ENCODE results near the gene PPP1R3A.

The PPP1R3A gene

GRCh38 chr7:113891031-113891350 is 27.8 kb downstream of the PPP1R3A start:
- CTCF ChIA-PET = no interaction called here

GRCh38 chr7:113890331-113891030 is 28.3 kb downstream of the PPP1R3A start:
- ChIA-PET POLR2A (no interaction called here), CTCF (no interaction called here)
- no peak for TF ChIP-seq CTCF (IDR thresholded peaks at IDR 0.05; ENCODE audit: insufficient read depth, low read length, missing control alignments)
- DNase-seq (ENCODE audit: low read depth, low spot score) = no peak
- no peak overlapping the region for H3K4me3 ChIP-seq (ENCODE audit: low read depth, low read length)

More at GRCh38 chr7:113891031-113891350, 27.8 kb downstream of the PPP1R3A start:
- DNase-seq (ENCODE audit: low read depth, low spot score) = no peak
- no peak overlapping the region for H3K4me3 ChIP-seq (ENCODE audit: low read depth, low read length)
- POLR2A ChIA-PET = no interaction called here
- no peak for TF ChIP-seq CTCF (IDR thresholded peaks at IDR 0.05; ENCODE audit: insufficient read depth, low read length, missing control alignments)

- TF ChIP-seq CTCF (IDR thresholded peaks at IDR 0.05; ENCODE audit: insufficient read depth, low read length, missing control alignments) = no peak
- no peak overlapping the region for H3K4me3 ChIP-seq (ENCODE audit: low read depth, low read length)
- no peak for DNase-seq (ENCODE audit: low read depth, low spot score)
- POLR2A ChIA-PET = no interaction called here
- CTCF ChIA-PET = no interaction called here
Measured at GRCh38 chr7:113883096-113883495, 35.7 kb downstream of the PPP1R3A start.

- POLR2A ChIA-PET = no interaction called here
Measured at GRCh38 chr7:113880559-113880958, 38.2 kb downstream of the PPP1R3A start.

GRCh38 chr7:113878394-113878992 is 40.3 kb downstream of the PPP1R3A start:
- CTCF ChIA-PET = no interaction called here

More at GRCh38 chr7:113880559-113880958, 38.2 kb downstream of the PPP1R3A start:
- DNase-seq (ENCODE audit: low read depth, low spot score) = no peak
- H3K4me3 ChIP-seq (ENCODE audit: low read depth, low read length) = no peak overlapping the region
- TF ChIP-seq CTCF (IDR thresholded peaks at IDR 0.05; ENCODE audit: insufficient read depth, low read length, missing control alignments) = no peak
- CTCF ChIA-PET = no interaction called here

GRCh38 chr7:113875224-113875623 is 43.6 kb downstream of the PPP1R3A start:
- H3K4me3 ChIP-seq (ENCODE audit: low read depth, low read length) = no peak overlapping the region
- no peak for DNase-seq (ENCODE audit: low read depth, low spot score)
- ChIA-PET POLR2A (no interaction called here), CTCF (no interaction called here)
- TF ChIP-seq CTCF (IDR thresholded peaks at IDR 0.05; ENCODE audit: insufficient read depth, low read length, missing control alignments) = no peak

More at GRCh38 chr7:113878394-113878992, 40.3 kb downstream of the PPP1R3A start:
- POLR2A ChIA-PET = no interaction called here
- TF ChIP-seq CTCF (IDR thresholded peaks at IDR 0.05; ENCODE audit: insufficient read depth, low read length, missing control alignments) = no peak
- no peak for DNase-seq (ENCODE audit: low read depth, low spot score)
- no peak overlapping the region for H3K4me3 ChIP-seq (ENCODE audit: low read depth, low read length)
